NCI-H526 treated with DMSO at 0.1 percent for 48 hours (cell line): ENCODE results near the gene NR6A1.

Experiments used
- DNase-seq: peaks from one replicate; lab custom pipeline; 2025; lab: John Stamatoyannopoulos, UW

Gene NR6A1

DNA sequence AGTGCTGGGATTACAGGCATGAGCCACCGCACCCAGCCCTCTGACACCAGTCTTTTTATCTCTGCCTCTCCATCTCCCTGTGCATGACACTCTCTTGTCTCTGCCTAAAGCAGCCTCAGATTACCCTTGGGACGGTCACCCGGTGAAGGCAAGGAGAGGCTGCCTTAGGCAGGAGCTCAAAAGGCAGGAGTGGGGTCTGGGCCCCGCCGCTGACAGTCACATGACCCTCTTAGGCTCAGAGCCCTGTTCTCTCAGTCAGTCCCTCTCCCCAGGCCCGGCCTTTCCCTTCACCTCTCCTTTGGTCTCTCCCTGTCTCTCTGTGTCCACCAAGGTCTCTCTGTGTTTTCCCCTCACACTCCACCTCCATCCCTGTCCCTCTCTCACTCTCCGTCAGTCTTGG is 298.3 kb downstream of the NR6A1 start:
- no peak for DNase-seq

GRCh38 chr9:124471761-124472160 is 299.4 kb downstream of the NR6A1 start:
- DNase-seq: no peak

DNA sequence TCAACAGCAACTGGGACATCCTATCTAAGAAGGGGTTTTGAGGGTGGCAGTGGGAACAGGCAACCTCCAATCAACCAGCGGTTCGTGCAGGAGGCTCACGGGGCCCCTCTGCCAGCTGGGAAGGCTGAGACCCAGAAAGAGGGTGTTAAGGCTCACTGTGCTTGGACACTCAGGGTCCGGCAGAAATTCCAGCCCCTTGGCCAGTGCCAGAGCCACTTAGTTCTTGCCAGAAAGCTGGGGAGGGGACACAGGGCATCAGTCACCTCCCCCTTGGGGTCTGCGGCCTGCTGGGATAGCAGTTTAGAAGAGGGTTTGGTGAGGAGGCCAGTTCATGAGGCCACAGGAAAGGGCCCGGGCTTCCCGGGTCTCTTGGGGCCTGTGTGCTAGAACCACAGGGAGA is 300.4 kb downstream of the NR6A1 start:
- DNase-seq: no peak

DNA sequence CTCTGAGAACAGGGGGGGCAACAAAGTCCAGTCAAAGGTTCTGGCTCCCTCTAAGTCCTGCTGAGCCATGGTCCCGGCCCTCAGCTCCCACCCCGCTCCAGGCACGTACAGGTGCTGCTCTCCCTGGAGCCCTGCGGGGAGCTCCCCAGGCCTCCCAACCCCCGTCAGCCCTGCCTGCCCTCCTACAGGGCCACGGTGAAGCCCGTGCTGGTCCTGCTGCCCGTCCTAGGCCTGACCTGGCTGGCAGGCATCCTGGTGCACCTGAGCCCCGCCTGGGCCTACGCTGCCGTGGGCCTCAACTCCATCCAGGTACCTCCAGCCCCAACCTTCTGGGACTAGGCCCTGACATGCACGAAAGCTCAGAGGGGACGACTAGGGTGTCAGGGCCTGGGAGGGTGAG is 300.8 kb downstream of the NR6A1 start:
- DNase-seq: no peak

- no peak for DNase-seq
Measured at GRCh38 chr9:124469011-124469832, 301.9 kb downstream of the NR6A1 start.

GRCh38 chr9:124468061-124468740 is 302.9 kb downstream of the NR6A1 start:
- DNase-seq: no peak

GRCh38 chr9:124467410-124468060 is 303.6 kb downstream of the NR6A1 start:
- DNase-seq: no peak
